Measurements from ENCODE around the gene RAB3IP.
"Not testable (repeated sequence)": the region's sequence is repeated elsewhere in the genome, so short reads cannot be mapped to it uniquely, and the experiment has no call there.

The RAB3IP gene

DNA sequence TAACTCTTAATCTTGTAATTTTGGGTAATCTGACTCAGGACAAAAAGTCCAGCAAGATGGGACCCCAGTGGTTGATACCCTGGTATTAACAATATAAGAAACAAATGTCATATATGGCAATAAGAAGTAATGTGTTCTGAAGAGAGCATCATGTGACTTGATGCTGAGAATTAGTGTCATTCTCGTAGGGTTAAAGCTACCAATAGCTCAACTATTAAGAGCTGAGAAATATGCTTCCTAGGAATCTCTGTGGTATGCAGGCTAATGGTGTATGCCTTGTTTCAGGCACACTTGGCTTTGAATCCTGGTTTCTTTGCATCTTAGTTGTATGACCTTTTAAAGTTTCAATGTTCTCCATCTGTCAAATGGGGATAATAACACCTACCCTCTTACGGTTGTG lies 95.5 kb downstream of the RAB3IP start:
- in situ Hi-C loops (cut with MboI; ENCODE audit: low sequenced_read_pairs) = no loop called here

DNA sequence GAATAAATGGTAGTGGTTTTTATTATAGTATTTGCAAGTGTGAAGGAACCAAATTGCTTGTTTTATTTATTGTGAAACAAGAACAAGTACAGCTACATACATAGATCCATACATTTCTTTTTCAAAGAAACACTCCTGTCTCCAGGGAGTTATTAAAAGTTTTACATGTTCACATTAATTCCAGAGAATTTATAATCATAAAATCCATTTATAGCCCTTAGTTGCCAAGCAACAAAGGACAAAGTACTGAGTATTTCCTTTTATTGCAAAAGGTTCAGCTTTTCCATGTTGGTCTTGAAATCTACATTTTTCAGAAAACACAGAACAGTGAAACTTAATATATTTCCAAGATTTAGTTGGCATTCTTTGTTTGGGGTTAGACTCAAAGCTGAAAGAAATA lies 95.9 kb downstream of the RAB3IP start:
- in situ Hi-C loops (cut with MboI; ENCODE audit: low sequenced_read_pairs) = no loop called here

DNA sequence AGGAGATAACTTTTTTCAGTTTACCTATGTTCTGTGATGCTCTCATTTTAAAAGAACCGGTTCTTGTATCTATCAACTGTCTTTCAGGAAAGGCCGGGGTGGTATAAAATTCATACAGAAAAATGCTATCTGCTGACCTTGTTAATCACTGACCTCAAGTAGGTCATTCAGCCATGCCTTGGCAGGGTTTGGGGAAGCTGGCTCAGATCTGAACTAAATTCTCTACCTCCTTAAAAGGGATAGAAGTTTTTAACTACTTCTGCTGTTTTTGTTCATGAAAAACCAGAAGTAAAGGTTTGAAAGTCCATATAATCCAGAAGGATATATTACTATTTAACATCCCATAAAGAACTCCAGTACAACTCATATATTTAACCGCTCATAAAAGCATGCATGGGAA lies 96.4 kb downstream of the RAB3IP start:
- in situ Hi-C loops (cut with MboI; ENCODE audit: low sequenced_read_pairs) = no loop called here

DNA sequence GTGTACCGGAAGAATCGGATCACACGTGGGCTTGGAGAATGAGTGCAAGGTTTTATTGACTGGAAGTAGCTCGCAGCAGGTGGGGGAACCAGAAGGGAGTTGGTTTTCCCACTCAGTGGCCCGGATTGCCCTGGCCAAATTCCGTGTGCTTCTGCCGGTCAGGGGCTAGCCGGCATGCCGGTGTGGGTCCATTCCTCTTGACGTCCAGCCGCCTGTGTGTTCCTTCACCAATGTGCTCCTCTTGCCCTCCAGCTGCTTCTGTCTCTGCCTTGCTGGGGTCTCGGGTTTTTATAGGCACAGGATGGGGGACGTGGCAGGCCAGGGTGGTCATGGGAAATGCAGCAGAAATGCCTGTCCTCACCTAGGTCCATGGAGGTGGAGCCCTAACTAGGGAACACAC lies 97.4 kb downstream of the RAB3IP start:
- in situ Hi-C loops (cut with MboI; ENCODE audit: low sequenced_read_pairs) = no loop called here

DNA sequence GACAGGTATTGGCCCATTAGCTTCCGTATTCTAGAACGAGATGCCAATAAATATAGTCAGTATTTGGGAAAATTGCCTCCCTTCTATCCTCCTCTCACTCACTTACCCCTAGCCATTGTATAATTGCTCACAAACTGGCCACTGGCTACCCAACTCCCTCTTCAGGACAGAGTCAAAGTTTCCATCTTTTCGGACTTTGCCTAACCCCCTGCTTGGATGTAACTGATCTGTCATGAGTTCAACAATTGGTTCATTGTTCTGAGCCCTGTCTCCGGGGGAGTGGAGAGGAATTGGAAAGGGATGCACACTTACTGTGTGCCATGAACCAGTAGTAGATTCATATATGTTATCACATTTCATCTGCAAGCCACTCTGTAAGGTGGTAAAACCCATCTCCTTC lies 98.5 kb downstream of the RAB3IP start:
- in situ Hi-C loops (cut with MboI; ENCODE audit: low sequenced_read_pairs) = no loop called here

DNA sequence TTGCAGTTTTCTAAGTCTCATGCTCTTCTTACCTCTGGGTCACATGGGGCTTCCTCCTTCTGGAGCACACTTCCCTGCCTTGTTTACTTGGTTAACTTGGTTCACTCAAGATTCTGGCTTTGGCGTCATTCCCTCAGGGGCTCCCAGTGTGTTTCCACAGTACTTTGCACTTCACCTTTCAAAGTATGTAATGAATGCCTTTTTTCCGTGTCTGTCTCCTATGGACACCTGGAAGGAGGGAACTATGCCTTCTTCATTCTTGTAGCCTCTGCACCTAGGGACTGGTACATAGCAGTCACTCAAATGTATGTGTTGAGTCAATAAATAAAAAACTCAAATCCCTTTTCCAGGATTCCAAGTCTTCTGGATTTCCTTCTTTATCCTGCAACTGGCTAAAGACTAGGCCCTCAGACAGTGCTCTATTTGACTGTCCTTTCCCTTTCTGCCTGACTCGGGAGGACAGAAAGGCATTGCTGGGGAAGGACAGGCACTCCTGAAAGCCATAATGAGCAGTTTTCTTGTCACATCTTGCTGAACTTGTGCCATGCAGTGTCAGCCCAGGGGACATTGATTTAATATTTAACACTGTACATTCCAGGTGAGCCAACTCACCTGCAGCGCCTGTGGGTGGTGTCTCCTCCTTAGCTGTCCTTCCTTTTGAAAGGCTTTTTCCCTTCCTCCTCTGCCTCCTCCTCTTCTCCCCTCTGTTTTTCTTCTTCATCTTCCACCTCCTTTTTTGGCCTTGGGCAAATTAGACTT lies 99.2 kb downstream of the RAB3IP start:
- in situ Hi-C loops (cut with MboI; ENCODE audit: low sequenced_read_pairs) = no loop called here

DNA sequence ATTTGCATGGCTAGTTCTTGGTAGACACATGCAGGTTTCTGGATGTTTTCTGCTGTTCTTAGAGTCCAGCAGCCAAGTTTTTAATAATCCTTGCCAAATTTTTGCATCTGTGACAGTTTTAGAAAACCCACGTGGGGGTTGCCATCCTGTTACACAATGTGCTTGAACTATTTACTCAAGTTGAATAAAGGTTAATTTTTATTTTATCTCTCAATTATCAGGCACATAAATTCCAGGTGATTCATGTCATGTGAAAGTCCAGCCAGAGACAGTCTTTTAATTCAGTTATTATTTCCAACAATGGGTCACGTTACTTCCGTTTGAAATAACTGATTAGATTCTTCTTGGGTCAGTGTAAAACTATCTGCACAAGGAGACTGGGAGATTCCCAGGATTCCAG lies 102.1 kb downstream of the RAB3IP start:
- in situ Hi-C loops (cut with MboI; ENCODE audit: low sequenced_read_pairs) = no loop called here

DNA sequence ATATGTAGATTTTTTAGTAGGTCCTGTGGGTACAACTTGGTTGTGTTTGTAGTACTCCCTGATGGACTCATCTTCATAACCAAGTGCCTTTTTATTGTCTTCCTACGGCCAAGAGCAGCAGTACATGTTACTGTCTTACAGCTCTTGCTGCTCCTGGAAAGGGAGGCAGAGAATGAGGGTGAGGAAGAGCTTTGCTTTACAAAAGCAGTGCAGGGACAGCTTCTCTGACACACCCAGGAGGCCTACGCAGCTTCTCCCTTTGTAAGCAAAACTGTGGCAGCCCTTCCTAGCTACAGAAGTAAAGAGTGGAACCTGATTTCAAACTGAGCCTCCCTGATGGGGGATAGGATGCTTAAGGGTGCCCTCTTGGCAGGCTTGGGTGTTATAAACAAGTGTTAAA lies 104.9 kb downstream of the RAB3IP start:
- in situ Hi-C loops (cut with MboI; ENCODE audit: low sequenced_read_pairs) = no loop called here

DNA sequence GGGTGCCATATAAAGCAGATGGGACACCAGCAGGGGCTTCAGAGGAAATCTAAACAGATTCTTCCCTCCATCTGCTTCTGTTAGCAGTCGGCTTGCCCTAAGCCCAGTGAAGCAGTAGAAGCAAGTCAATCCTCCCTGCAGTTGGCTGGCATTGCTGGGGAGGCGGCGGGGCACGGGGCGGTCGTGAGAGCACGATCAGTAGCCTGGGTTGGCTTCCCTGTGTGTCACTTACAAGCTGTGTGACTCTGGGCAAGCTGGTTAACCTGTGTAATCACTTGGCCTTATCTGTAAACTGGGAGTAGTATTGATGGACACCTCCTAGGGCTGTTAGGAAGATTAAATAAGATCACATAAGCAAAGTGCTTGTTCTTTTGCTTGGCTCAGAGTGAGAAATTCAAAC lies 105.8 kb downstream of the RAB3IP start:
- in situ Hi-C loops (cut with MboI; ENCODE audit: low sequenced_read_pairs) = no loop called here

DNA sequence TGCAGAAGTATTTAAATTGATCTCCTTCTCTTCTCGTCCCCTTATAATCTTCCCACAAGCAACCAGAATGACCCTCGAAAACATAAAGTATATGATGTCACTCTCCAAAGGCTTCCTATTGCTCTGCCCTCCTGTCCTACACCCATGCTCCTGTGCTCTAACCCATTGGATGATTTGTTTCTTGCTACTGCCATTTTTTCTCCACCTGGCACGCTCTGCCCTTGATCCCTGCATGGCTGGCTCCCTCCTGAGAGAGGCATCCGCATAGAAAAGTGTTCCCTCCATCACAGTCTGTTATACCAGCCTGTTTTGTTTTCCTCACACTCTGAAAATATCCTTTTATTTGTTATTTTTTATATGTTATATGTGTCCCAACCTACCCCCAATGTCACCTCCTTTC lies 106.2 kb downstream of the RAB3IP start:
- in situ Hi-C loops (cut with MboI; ENCODE audit: low sequenced_read_pairs) = no loop called here

DNA sequence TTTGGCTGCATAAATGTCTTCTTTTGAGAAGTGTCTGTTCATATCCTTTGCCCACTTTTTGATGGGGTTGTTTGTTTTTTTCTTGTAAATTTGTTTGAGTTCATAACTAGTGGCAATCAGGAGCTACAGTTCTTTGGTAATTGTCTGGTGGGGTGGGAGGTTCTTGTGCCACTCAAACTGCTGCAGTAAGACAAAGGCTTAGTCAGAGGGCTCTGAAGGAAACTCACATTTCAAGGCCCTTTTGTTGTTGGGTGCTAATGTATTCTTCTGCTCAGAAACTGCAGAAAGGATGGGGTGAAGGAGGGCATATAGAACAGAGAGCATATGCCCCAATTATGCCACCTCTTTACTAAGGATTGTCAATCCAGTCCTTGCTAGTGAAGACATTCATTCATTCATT lies 108.3 kb downstream of the RAB3IP start:
- in situ Hi-C loops (cut with MboI; ENCODE audit: low sequenced_read_pairs) = no loop called here

DNA sequence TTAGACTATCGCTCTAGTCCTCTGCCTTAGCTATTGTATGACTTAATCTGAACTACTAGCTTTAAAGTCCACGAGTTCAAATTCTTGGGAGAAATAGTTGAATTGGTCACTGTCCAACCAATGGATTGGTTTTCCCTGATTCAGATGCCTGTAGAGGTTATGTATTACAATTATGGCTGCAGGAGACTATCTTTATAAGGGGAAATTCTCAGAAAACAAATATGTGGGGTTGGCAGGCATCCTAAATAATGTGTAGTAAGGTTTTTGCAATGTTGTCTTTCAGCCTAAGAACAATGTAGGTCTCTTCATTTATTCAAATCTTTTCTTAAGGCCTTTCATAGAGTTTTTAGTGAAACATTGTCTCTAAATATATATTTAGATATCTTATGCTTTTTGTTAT lies 113.3 kb downstream of the RAB3IP start:
- in situ Hi-C loops (cut with MboI; ENCODE audit: low sequenced_read_pairs) = no loop called here

DNA sequence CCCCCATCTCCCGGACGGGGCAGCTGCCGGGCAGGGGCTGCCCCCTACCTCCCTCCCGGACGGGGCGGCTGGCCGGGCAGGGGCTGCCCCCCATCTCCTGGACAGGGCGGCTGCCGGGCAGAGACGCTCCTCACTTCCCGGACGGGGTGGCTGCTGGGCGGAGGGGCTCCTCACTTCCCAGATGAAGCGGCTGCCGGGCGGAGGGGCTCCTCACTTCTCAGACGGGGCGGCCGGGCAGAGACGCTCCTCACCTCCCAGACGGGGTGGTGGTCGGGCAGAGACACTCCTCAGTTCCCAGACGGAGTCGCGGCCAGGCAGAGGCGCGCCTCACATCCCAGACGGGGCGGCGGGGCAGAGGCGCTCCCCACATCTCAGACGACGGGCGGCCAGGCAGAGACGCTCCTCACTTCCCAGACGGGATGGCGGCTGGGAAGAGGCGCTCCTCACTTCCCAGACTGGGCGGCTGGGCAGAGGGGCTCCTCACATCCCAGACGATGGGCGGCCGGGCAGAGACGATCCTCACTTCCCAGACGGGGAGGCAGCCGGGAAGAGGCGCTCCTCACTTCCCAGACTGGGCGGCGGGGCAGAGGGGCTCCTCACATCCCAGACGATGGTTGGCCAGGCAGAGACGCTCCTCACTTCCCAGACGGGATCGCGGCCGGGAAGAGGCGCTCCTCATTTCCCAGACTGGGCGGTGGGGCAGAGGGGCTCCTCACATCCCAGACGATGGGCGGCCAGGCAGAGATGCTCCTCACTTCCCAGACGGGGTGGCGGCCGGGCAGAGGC lies 114.7 kb downstream of the RAB3IP start:
- in situ Hi-C loops (cut with MboI; ENCODE audit: low sequenced_read_pairs) = not testable (repeated sequence)

DNA sequence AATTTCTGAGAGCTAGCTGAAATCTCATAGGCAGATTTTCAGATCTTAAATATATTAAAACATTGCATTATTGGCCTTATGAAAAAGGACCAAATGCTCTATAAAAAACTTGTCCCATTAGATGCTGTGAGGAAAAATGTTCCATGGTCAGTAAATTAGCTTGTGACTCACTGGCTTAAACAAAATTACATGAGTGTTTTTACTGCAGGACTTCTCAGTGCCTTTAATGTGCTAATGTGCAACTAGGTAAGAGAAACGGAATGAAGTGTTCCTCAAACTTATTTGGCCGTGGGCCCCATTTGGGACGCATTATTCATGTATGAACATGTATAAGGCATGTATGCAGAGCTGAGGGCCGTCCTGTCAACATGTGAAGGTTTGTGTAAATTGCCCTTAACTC lies 128.0 kb downstream of the RAB3IP start:
- in situ Hi-C loops (cut with MboI; ENCODE audit: low sequenced_read_pairs) = no loop called here

DNA sequence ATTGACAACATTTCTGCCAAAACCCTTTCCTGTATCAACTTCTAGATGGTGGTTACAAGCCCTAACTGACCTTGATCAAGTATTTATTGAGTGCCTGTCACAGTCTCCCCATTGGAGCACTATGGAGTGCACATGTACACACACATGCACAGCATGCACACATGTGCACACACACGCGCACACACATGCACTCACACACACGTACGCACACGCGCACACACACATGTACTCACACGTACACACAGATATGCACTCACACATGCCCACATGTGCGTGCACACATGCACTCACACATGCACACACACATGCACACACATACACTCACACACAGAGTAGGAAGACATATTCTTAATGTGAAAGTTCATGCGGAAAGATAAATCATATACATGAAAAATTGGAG lies 130.0 kb downstream of the RAB3IP start:
- in situ Hi-C loops (cut with MboI; ENCODE audit: low sequenced_read_pairs) = no loop called here

DNA sequence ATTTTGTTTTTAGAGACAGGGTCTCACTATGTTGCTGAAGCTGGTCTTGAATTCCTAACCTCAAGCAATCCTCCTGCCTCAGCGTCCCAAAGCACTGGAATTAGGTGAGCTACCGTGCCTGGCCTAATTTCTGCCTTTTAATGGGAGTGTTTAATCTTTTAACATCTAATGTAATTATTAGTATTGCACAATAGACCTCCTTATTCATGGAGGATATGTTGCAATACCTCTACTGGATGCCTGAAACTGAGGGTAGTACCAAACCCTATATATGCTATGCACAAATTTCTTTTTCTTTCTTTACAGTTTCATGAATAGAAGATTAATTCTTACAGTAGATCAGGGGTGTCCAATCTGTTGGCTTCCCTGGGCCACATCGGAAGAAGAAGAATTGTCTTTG lies 134.1 kb downstream of the RAB3IP start:
- in situ Hi-C loops (cut with MboI; ENCODE audit: low sequenced_read_pairs) = no loop called here

Data from HL-60/S4 treated with retinoic acid at 250 ng/mL for 4 days and 3 days (cell line).